GM18861 (cell line): ENCODE data around the gene PIEZO2.
"Not testable (repeated sequence)": the region's sequence is repeated elsewhere in the genome, so short reads cannot be mapped to it uniquely, and the experiment has no call there.

ENCODE experiments used
- ATAC-seq: cut with Tn5 transposase; IDR thresholded peaks from one replicate; pipeline ENCODE4 v1.9.1; 2021; ENCODE audit not compliant: unreplicated experiment

Gene PIEZO2

DNA sequence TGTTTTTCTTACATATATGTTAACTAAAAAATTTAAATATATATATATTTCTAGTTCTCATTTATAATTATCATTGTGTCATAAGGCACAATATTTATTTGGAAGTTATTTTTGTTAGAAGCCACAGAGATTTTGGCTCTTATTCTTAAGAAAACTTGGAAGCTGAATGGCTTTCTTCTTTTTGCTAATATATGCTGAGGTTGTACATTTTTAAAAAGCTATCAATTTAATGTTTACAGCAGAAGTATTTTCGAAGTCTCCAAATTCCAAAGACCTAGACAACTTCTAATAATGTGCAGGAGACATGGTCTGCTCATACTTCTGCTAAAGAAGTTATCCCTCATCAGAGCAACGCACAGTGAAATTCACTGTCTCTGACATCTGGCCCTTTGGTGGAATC lies 3.7 kb upstream of the PIEZO2 start:
- no peak for ATAC-seq

DNA sequence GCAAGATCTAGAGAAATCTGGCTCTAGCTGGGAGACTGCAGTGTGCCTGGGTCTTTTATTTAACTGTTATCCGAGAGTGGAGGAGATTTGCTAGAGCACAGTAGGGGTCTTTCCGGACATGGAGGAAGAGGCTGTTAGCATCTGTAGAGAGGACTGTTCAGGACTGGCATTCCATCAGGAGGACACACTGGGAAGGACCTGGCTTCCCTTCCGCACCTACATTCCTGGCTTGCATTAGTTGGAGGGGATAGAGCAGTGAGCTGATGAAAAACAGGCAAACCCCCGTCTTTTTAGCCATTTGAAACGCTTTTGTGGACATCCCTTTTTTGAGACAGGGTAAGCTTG lies 874 bp upstream of the PIEZO2 start:
- ATAC-seq: no peak

DNA sequence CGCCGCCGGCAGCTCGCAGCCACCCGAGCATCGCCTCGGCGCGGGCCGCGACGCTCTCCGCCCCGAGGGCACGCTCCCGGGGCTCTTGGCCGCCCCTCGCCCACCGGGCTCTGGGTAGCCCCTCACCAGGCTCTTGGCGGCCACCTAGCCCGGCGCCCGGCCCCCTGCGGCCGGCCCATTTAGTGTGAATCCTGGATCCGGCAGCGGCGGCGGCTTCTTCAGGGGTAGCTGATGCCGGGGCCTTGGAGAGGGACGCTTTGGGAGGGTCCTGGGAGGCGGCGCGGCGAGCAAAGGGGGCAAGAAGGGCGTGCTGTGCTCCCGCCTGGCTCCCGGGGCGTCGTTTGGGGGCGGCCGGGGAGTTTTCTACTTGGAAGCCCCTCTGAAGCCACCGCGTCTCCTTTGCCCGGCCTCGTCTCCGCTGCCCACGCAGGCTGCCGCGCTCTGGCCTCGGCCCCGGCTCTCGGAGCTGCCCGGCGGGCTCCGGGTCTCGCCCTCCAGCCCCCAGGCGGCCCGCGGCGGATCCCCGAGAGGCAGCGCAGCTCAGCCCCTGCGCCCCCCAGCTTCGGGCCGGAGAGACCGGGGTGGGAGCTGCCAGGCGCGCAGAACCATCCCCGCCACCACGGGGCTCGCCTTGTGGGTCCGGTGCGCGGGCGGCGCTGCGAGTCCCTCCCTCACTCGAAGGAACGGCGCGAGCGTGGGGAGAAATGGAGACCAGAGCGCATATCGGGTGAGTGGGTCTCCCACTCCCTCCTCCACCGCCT lies 509 bp downstream of the PIEZO2 start:
- ATAC-seq: no peak

DNA sequence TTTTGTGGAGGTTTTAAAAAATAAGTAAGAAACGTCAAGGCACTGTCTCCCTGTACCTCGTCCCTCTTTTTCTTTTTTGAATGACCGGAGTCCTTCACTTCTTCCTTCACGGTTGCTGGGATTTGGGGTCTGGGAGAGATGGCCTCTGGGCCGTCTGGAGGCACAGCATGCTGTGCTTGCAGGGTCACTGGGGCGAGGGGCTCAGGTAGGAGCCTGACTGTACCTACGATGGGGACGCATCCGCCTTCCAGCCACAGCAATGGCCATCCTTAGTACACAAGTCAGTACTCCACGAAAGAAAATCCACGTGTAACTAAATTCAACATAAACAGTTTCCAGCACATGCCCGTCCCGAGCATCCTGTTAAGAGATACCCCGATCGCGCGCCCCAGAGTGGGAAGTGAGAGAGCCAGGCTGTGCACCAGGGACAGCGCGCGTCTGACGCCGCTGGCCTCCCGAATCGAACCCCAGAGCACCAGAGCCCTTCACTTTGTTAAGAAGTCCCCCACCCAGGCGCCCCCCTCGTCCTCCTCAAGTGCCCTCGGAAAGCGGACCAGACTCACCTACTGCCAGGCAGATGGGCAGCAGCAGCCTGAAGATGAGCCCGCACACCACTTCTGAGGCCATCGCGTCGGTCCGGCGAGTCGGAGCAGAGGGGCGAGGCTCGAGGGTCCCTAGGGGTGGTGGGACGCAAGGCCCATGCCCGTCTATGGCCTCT lies 1.2 kb downstream of the PIEZO2 start:
- ATAC-seq: no peak

DNA sequence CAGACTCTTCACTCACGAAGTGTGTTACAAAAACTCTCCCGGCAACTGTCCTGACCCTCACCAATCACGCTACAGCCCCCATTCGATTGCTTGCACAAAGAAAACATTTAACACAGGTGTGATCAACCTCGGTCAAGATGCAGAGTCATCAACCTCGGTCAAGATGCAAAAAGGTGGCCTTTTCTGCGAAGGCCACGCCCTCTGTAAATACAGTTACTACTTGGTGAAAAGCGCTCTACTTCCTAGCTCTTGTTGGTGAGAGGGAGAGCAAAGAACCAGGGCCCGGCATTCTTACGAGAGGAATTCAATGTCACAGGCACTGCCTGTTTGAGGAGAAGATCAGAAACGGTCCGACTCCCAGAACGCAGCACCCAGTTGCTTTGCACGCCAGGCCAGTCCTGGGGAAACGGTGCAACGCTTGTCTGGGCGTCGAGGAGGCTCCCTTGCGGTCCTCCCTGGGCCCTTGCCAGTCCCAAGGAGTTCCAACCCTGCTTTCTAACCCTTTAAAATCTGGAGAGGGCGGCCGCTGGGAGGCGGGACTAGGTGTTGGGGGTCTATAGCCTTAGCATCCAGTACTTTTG lies 1.9 kb downstream of the PIEZO2 start:
- no peak for ATAC-seq

DNA sequence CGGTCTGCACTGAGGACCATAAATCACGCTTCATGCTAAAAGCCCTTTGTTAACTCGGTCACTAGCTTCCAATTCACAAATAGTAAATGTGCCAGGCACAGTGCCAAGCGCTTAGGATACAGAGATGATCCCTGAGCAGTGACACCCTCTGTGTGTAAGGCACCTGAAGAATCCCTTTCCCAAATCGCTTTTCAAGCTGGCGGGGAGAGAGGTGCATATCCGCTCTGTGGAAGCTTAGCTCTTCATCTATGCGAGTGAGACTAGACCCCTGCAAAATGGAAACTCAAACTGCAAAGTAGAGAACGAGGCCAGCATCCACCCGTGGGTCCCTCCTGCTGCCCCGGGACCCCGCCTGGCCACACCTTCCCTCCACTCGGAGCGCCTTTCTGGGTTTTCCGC lies 2.4 kb downstream of the PIEZO2 start:
- no peak for ATAC-seq

DNA sequence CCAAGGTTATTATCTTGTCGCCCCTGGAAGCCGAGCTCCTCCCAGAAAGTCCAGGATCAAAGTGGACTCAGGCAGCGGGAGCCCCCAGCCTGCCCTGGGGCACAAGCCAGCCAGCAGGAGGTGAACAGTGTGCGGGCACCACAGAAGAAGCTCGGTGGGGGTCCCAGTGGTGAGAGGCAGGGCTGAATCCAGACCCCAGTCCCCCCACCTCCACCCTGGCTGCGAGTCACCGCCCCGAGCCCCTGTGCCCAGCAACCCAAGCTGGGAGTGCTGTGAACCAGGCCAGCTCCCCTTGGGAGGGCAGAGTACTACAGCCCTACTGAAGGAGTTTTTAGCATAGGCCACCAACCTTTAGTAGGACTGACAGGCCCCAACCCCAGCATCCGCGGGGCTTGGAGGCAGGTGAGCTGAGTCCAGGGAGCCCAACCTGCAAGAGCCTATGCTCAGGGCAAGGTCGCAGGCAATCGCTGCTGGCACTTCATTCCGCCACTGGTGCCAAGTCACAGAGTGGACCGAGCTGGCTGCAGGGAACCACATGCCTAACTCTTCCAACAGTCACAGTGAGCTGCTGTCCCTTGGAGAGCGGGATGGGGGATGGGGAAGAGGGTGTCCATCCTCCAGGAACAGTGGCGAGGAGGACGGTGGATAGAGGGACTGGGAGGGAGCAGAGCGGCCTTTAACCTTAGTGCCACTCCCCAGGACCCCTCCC lies 3.0 kb downstream of the PIEZO2 start:
- no peak for ATAC-seq

DNA sequence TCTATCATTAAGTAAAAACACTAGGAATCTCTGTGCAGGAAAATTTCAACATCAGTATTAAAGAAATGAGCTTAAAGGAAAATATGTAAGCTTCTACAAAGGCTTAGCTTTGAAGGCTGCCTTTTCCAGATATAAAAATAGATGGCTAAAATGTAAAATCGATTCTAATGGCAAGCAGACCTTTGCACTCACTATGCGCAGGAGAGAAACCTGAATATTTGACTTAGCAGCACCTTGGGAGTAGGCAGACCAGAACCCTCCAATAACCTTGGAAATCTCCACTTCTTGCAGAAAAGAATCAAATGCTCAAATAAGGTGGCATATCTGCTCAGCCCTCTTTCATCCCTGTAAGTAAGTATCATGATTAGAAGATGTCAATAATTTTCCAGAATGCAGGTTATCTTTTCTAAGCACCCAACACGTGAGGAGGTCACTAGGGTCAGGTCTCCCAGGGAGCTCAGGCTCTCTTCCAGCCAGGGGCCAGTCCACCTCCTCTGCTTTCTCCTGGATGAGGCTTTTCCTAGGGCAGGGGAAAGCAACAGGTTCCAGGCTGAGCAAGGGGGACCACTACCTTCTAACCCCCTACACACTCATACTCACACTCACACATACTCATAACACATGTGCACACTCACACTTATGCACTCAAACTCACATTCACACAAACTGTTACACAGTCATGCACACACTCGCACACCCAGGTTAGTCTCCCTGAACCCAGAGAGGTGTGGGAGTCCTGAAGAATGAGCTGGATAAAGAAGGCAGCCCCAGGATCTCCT lies 3.8 kb downstream of the PIEZO2 start:
- ATAC-seq: no peak

DNA sequence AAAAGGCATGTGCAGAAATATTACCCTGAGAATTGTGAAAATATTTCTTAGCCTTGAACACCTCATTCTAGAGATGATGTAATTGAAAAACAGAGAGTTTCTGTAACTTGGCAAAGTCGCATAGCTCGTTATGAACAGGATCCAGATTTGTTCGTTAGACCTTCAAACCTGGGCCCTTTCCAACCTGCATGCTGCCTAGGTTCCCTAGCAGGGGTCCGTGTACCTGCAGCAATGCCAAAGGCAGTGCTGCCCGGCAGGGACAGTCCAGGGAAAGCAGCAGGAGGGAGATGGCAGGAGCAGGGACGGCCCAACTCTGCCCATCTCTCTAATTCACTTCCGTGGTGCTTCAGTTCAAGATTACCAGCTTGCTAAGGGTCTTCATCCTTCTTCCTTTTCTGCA lies 12.0 kb downstream of the PIEZO2 start:
- no peak for ATAC-seq

DNA sequence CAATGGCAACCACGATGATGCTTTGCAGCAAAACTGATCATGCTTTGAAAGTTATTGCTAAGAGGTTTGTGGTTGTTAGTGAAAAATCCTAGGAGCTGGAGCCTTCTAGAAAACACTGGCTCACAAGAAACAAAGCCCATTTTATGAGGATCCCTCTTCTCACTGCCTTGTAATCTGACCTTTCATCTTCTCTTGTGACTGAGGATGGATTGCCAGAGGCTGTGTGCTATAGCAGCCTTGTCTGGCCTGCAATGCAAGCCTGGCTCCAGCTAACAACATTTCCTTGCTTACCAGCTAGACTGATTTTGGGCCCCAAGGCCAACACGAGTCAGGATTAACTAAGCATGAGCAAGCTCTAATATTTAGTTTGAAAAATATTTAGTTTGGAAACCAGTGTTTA lies 13.1 kb downstream of the PIEZO2 start:
- no peak for ATAC-seq

DNA sequence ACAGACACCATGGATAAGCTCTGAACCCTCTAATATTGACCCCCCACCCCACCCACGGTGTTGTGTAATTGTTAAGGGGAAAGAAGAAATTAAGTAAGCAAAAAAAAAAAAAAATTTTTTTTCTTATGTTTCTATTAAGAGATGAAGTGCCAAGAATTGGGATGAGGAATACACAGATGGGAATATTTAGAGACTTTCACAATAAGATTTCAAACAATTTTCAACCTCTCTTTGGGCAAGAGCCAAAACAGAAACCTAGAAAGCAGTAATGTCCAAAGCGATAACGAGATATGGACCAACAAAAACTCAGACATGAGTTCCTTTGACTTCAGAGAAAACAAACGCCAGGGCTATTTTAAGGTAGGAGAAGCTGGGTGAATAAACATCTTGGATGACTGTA lies 14.4 kb downstream of the PIEZO2 start:
- no peak for ATAC-seq

DNA sequence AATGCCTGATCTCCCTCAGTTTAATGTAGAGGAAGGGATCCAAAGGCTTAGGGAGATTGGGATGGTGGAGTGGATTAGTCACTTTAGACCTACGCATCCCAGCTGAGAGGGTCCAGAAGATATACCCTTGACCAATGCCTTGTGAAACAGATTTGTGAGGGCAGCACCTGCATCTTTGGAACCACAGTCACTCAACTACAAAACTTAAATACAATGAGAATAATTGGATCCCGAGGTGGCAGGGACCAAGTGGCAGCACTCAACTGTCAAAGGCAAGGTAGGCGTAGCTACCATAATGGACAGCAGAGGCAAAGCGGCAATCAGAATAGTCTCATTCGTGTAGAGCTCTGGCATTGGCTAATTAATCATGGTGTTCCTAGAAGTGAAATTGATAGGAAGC lies 20.3 kb downstream of the PIEZO2 start:
- not testable (repeated sequence) for ATAC-seq

DNA sequence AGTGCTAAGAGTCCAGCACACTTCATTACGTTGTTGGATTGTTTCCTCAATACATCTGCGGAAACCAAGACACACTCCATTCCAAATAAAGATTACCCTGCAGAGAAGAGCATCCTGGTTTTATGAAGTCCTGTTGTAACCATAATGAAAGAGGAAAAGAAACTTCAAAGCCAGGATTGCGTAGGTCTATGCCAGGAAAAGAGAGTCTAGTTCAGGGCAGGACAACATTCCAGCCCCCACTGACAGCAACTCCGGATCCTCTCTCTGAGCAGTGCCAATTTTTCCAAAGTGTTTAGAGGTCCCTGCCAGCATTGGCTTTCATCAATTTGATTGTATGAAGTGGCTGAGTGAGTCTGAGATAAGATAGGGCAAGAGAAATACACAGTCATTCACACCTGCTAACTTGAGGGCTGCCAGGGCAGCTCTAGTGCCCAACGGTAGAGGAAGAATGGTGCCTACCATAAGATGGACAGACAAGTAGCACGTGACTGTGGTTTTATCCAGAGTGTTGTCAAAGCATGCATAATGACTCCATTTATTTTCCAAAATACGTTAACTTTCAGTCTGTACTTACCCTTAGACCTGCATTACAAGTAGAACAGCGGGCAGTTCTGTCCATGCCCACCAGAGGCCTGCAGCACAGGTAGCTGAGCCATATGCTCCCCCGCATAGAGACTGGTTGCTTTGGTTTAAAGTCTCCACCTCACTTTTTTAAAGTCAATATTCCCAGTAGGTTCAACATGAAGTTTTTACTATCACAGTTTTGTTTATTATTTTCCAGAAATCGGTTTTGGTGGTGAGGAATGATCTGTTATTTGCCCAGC lies 23.7 kb downstream of the PIEZO2 start:
- ATAC-seq: no peak

DNA sequence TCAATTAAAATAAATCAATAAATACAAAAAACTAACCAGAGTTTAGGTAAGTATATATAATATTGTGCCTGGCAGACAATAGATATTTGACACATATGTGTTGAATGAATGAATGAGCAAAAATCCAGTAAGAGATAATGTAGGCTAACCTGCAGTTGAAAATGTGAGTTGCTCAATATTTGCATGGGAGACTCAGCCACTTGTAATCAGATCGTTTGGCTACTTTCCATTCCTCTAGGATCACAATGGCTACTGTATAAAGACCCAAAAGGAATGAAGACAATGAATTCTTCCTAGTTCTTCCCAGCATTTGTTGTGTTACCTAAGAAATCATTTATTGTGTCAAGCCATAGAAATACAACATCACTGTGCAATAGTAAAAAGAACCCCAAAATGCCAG lies 25.3 kb downstream of the PIEZO2 start:
- ATAC-seq: no peak

DNA sequence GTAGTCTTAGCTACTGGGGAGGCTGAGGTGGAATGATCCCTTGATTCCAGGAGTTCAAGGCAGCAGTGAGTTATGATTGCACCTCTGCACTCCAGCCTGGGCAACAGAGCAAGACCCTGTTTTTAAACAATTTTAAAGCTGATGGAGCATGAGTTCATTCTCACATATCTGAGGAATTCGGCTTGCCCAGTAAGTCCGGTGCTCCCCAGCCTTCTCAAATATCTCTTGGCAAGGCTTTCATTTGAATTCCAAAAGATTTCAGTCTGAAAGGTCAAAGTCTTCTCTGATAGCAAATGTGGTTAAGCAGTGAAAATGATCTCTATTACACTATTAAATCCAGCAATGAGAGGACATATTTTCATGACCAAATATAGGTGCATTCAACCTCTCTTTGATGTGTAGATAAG lies 27.9 kb downstream of the PIEZO2 start:
- ATAC-seq: no peak

DNA sequence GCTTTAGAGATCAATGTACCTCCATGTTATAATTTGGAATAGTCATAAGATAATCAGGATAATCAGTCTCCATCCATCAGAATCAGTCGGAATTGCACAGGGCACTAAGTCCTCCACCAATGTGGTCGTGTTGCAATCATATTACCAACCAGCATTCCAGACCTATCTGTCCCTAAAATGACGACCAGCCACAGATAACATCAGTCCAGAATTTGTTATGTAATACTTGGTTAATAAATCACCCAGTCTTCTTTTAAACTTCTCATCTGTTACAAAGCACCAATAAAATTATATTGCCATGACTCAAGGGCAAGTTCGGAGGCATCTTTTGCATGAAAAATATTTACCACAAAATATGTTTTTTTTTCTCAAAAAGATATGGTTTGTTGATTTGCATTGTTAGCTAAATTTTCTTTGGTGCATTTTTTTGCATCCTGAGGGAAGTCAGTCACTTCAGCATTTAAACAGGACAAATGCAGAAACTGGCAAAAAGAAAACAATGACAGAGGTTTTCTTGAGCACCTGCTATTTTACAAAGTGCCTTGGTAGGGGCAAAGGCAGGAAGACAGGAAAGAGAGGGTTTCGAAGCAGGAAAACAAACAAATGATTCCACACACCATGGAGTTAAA lies 29.3 kb downstream of the PIEZO2 start:
- ATAC-seq: no peak

DNA sequence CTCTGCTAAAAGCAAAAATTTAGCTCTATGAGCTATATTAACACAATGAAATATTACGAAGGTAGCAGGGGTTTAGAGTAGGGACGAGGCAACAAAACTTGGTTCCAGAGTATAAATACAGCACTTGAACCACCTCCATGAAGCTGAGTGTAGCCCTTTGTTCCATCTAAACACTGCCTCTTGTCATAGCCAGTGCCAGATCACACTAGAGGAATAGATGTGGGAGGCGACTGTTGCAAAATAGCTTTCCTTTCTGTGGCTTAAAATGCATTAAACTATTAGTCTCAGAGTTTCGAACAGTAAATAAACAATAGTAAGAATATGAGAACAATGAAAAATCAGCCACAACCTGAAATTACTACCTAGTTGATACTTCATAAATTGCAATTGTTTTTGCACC lies 29.8 kb downstream of the PIEZO2 start:
- ATAC-seq: no peak

DNA sequence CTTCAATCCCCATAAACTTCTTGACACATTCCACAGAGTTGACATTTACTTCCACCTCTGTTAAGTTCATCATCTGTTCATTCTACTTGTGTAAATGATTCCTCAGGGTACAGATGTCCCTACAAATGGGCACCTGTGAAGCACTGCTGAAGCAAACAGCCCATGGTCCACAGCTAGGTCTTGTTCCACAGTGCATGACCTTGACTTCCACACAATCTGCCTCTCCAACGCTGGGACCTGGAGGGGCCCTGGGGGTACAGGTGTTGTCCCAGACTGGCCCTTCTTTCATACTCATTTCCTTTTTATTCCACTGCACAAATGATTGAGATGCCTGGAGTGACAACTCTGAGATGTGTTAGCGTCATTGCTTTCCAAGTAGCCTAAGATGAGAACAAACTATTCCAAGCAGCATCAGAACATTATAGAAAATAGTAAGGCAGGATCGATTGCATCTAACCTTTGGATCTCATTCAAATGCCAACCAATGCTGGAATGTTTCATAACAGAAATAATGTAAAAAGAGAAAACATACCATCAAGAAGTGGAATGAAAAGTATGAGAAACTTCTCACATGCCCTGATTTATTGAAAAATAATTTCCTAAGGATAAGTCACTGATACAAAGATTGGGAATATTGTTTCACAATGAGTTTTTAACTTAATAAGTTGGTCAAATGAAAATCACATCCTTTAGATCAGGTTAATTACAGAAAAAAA lies 31.2 kb downstream of the PIEZO2 start:
- no peak for ATAC-seq

DNA sequence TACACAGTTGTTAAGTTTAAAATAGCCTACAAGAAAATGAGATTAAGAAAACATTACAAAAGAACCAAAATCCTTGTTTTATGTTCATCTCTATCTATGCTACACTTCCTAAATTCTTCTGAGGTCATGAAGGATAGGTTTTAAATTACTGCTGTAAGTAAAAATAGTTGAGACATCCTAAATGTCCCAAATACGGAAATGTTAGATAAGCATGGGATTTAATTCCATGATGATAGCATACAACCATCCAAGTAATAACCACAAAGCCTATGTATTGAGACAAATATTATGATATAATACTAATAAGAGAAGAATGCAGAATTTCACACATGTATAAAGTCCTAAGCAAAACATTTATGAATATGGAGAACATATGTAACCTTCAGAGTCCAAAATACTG lies 34.1 kb downstream of the PIEZO2 start:
- ATAC-seq: no peak
